Measurements from ENCODE around the gene CHTF18.

DNA sequence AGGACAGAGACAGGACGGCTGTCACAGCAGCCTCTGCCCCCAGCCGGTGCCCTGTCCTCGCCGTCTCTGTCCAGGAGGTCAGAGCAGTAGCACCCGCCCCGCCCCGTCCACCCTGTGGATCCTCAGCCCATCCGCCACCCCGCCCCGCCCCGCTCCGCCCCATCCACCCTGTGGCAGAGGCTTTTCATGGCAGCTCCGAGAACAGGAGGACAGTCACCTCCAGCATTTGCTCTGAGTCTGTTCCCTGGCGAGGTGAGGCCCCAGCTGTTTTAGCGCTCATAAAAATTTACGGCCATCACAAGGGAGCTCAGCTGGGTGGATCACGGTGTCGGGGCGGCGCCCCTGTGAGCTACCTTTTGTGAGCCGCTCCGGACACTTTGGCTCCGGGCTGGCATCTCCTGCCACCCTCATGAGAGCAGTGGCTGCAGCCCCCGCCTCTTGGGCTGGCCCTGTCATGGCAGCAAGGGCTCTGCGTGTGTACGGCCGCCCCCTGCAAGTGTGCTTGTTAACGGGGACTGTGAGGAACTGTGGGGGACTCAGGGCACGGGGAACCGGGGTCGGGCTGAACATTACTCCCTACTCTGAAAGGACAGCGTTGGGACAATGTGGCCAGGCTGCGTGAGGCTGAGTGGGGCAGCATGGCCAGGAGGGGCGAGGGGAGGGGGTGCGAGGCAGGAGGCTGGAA, 44.4 kb downstream of the CHTF18 start:
- TF ChIP-seq, protein P1, sequence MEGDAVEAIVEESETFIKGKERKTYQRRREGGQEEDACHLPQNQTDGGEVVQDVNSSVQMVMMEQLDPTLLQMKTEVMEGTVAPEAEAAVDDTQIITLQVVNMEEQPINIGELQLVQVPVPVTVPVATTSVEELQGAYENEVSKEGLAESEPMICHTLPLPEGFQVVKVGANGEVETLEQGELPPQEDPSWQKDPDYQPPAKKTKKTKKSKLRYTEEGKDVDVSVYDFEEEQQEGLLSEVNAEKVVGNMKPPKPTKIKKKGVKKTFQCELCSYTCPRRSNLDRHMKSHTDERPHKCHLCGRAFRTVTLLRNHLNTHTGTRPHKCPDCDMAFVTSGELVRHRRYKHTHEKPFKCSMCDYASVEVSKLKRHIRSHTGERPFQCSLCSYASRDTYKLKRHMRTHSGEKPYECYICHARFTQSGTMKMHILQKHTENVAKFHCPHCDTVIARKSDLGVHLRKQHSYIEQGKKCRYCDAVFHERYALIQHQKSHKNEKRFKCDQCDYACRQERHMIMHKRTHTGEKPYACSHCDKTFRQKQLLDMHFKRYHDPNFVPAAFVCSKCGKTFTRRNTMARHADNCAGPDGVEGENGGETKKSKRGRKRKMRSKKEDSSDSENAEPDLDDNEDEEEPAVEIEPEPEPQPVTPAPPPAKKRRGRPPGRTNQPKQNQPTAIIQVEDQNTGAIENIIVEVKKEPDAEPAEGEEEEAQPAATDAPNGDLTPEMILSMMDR (IDR thresholded peaks at IDR 0.05): no peak
- TF ChIP-seq POLR2A (IDR thresholded peaks at IDR 0.05): no peak
